Measurements from ENCODE around the gene KCNQ2.

Gene KCNQ2

GRCh38 chr20:63452341-63452740 lies 20.1 kb downstream of the KCNQ2 start:
- no peak for DNase-seq

- no peak for DNase-seq
Observed at GRCh38 chr20:63451821-63452220, 20.6 kb downstream of the KCNQ2 start.

- DNase-seq: no peak
Observed at GRCh38 chr20:63449796-63450730, 22.4 kb downstream of the KCNQ2 start.

- no peak for DNase-seq
Observed at GRCh38 chr20:63449025-63449424, 23.4 kb downstream of the KCNQ2 start.

- DNase-seq: no peak
Observed at GRCh38 chr20:63448031-63448430, 24.4 kb downstream of the KCNQ2 start.

- DNase-seq: no peak
Observed at GRCh38 chr20:63447320-63447719, 25.1 kb downstream of the KCNQ2 start.

- no peak for DNase-seq
Observed at GRCh38 chr20:63446216-63447024, 26.0 kb downstream of the KCNQ2 start.

- no peak for DNase-seq
Observed at GRCh38 chr20:63445075-63445734, 27.2 kb downstream of the KCNQ2 start.

GRCh38 chr20:63444548-63444947 lies 27.9 kb downstream of the KCNQ2 start:
- no peak for DNase-seq

GRCh38 chr20:63443606-63444395 lies 28.7 kb downstream of the KCNQ2 start:
- DNase-seq: no peak

- DNase-seq: peak; percentile 61
Observed at GRCh38 chr20:63442100-63442493, 30.4 kb downstream of the KCNQ2 start.

- DNase-seq: peak; percentile 51
Observed at GRCh38 chr20:63441136-63442099, 31.0 kb downstream of the KCNQ2 start.

GRCh38 chr20:63440366-63440955 lies 32.0 kb downstream of the KCNQ2 start:
- no peak for DNase-seq

- no peak for DNase-seq
Observed at GRCh38 chr20:63439866-63440265, 32.6 kb downstream of the KCNQ2 start.

- DNase-seq: no peak
Observed at GRCh38 chr20:63438121-63438520, 34.3 kb downstream of the KCNQ2 start.

GRCh38 chr20:63435552-63435951 lies 36.9 kb downstream of the KCNQ2 start:
- no peak for DNase-seq

- DNase-seq: peak; percentile 73
Observed at GRCh38 chr20:63434599-63435378, 37.7 kb downstream of the KCNQ2 start.

- no peak for DNase-seq
Observed at GRCh38 chr20:63433756-63434531, 38.5 kb downstream of the KCNQ2 start.

GRCh38 chr20:63433351-63433750 lies 39.1 kb downstream of the KCNQ2 start:
- no peak for DNase-seq
